ENCODE results near the gene ZNF366.
A peak's percentile ranks its signal among the peaks of the same experiment; 100 is the strongest.

ZNF366 gene

GRCh38 chr5:72402381-72402890 is 104.8 kb downstream of the ZNF366 start:
- no peak overlapping the region for H3K4me3 ChIP-seq (replicated peaks; ENCODE audit: low read depth, low read length)
- TF ChIP-seq, protein P1, sequence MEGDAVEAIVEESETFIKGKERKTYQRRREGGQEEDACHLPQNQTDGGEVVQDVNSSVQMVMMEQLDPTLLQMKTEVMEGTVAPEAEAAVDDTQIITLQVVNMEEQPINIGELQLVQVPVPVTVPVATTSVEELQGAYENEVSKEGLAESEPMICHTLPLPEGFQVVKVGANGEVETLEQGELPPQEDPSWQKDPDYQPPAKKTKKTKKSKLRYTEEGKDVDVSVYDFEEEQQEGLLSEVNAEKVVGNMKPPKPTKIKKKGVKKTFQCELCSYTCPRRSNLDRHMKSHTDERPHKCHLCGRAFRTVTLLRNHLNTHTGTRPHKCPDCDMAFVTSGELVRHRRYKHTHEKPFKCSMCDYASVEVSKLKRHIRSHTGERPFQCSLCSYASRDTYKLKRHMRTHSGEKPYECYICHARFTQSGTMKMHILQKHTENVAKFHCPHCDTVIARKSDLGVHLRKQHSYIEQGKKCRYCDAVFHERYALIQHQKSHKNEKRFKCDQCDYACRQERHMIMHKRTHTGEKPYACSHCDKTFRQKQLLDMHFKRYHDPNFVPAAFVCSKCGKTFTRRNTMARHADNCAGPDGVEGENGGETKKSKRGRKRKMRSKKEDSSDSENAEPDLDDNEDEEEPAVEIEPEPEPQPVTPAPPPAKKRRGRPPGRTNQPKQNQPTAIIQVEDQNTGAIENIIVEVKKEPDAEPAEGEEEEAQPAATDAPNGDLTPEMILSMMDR (IDR thresholded peaks at IDR 0.05; ENCODE audit: low read depth, low read length, missing control alignments): no peak
- DNase-seq (ENCODE audit: extremely low read depth, low read depth): no peak

- TF ChIP-seq, protein P1 (IDR thresholded peaks at IDR 0.05; ENCODE audit: low read depth, low read length, missing control alignments): no peak
- no peak for DNase-seq (ENCODE audit: extremely low read depth, low read depth)
- H3K4me3 ChIP-seq (replicated peaks; ENCODE audit: low read depth, low read length): no peak overlapping the region
These were observed 106.3 kb downstream of the ZNF366 start for GRCh38 chr5:72400950-72401349.

GRCh38 chr5:72397836-72398235 is 109.4 kb downstream of the ZNF366 start:
- TF ChIP-seq, protein P1 (IDR thresholded peaks at IDR 0.05; ENCODE audit: low read depth, low read length, missing control alignments): no peak
- no peak for DNase-seq (ENCODE audit: extremely low read depth, low read depth)
- H3K4me3 ChIP-seq (replicated peaks; ENCODE audit: low read depth, low read length): no peak overlapping the region

DNA sequence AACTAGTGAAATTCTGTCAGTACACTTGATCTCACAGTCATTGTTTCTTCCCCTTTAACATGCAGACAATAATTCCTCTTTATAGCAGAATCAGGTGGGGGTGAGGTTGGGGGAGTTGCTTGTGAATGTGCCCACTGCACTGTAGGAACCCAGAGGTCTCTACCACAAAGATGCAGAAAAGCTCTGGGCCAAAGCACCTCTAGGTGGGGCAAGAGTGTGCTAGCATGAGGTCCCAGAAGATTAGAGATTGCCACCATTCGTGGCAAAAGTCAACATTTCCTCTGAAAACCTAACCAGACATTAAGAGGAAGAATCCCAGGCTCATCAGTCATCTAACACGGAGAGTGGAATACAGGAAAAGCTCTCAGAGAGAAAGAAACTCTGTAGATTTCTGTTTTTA is 112.5 kb downstream of the ZNF366 start:
- no peak for DNase-seq (ENCODE audit: extremely low read depth, low read depth)
- no peak overlapping the region for H3K4me3 ChIP-seq (replicated peaks; ENCODE audit: low read depth, low read length)

GRCh38 chr5:72393052-72393451 is 114.2 kb downstream of the ZNF366 start:
- TF ChIP-seq, protein P1 (IDR thresholded peaks at IDR 0.05; ENCODE audit: low read depth, low read length, missing control alignments): no peak
- no peak overlapping the region for H3K4me3 ChIP-seq (replicated peaks; ENCODE audit: low read depth, low read length)
- no peak for DNase-seq (ENCODE audit: extremely low read depth, low read depth)

More for the DNA sequence above, 112.5 kb downstream of the ZNF366 start:
- TF ChIP-seq, protein P1 (IDR thresholded peaks at IDR 0.05; ENCODE audit: low read depth, low read length, missing control alignments): peak; percentile 42

Data from HFF-Myc (cell line).